Activated CD4-positive, CD25-positive, alpha-beta regulatory T cell treated with anti-CD3 and anti-CD28 coated beads, Interleukin-2, amount 50 U/mL, for 16 hours (primary cell): ENCODE results near the gene ZNF580.

Source experiments
- DNase-seq: peaks from one replicate; pipeline ENCODE4 v3.0.0-alpha.2; 2020; ENCODE audit warnings: low read depth, low spot score

Gene ZNF580, protein sequence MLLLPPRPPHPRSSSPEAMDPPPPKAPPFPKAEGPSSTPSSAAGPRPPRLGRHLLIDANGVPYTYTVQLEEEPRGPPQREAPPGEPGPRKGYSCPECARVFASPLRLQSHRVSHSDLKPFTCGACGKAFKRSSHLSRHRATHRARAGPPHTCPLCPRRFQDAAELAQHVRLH

DNA sequence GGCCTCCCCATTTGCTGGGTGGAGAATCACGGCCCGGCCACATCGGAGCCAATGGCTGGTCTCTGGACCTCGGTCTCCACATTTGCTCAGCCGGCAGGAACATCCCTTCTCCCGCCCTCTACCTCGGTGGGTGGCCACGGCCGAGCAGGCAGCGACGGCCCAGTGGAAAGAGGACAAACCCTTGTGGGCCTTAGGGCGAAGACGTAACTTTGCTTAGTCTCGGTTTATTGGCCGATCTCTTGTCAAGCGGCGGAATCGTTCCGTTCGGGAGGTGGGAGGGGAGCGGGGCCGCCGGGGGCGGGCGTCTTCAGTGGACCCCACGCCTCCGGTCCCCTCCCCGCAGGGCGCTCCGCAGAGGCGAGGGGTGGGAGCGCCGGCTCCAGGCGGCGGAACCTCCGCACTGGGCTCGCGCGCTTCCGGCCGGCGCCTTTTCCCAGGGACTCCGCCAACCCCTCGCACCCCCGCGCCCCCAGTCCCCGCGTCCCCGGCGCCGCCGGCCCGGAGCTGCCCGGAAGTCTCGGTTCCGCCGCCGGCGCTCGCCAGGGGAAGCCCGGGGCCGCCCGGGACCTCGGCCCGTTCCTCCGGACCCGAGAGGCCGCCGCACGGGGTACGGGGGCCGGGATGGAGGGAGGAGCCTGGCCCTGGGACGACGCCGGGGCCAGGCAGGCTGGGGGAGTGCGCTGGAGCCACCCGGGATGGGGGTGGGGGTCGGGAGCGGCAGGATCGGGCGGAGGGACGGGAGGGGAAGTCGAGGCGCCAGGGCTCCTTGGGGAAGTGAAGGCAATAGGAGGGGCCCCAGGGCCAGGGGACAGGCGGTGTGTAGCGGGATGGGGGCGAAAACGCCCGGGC is at the start of gene ZNF580:
Gene ZNF580, plus strand, starts transcription at position 426 of the 849 bp plus-strand sequence. CDS start 1,507 bp downstream, outside the sequence.
- no peak for DNase-seq

GRCh38 chr19:55591555-55591954 is 49.2 kb upstream of the ZNF580 start:
- DNase-seq = no peak

DNA sequence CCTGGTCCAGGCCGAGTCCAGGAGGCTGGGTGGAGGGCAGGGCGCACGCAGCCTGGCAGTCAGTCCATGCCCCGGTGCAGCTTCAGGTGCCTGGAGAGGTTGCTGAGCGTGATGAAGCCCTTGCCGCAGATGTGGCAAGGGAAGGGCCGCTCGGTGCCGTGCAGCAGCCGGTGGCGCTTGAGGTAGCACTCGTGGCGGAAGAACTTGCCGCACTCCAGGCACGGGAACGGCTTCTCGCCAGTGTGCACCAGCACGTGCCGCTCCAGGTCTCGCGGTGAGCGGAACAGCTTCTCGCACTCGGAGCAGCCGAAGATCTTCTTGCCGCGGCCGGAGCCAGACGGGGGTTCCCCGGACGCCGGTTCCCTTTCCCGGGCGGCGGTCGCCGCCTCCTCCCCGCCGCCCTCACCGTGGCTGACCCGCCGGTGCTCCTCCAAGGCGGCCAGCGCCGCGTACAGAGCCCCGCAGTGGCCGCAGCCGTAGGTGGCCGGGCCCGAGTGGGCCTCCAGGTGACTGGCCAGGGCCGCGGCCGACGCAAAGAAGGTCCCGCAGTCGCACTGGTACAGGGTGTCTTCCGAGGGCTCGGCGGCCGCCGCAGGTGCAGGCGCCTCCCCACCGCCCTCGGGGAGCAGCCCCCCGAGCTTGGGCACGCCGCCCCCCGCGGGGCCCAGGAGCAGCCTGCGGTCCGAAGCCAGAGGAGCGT is 48.3 kb upstream of the ZNF580 start:
- no peak for DNase-seq

DNA sequence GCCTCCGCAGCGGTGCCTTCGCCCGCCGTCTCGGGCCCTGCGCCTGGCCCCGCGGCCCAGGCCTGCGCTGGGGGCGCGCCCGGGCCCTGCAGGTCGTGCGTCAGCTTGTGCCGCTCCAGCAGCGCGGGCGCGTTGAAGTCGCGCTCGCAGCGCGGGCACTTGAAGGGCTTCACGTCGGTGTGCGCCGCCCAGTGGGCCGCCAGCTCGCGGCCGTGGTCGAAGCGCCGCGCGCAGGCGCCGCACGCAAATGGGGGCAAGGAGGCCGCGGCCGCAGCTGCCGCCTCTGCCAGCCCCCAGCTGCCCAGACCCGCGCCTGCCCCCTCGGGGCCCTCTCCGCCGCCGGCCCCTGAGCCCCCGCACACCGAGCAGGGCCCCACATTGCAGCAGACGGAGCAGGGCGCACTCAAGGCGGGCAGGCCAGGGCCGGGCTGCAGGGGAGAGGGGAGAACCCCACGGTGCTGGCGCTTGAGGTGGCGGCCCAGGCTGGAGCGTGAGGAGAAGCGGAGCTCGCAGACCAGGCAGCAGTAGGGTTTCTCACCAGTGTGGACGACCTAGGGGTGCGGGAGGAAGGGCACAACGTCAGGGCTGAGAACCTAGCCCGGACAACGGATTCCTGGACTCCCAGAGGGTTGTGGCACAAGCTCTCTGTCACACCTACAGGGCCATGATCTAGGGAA is 47.6 kb upstream of the ZNF580 start:
- no peak for DNase-seq

- DNase-seq = no peak
Observed at GRCh38 chr19:55594996-55595545, 45.7 kb upstream of the ZNF580 start.

- no peak for DNase-seq
Observed at GRCh38 chr19:55596304-55596703, 44.5 kb upstream of the ZNF580 start.

DNA sequence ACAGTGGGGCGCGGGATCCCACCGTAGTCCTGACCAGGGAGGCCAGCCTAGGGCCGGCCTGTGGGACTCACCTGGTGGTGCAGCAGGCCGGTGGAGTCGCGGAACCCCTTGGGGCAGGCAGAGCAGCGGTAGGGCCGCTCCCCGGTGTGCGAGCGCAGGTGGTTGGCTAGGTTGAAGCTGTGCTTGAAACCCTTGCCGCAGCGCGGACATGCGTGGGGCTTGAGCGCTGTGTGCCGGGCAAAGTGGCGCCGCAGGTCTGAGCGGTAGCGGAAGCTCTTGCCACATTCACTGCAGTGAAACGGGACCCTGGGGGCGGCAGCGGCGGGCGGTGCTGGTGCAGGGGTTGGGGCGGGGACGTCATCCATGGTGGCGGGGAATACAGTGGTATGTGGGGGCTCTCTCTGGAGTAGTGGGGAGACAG is 43.3 kb upstream of the ZNF580 start:
- DNase-seq = no peak

- no peak for DNase-seq
Observed at GRCh38 chr19:55598034-55598433, 42.8 kb upstream of the ZNF580 start.

DNA sequence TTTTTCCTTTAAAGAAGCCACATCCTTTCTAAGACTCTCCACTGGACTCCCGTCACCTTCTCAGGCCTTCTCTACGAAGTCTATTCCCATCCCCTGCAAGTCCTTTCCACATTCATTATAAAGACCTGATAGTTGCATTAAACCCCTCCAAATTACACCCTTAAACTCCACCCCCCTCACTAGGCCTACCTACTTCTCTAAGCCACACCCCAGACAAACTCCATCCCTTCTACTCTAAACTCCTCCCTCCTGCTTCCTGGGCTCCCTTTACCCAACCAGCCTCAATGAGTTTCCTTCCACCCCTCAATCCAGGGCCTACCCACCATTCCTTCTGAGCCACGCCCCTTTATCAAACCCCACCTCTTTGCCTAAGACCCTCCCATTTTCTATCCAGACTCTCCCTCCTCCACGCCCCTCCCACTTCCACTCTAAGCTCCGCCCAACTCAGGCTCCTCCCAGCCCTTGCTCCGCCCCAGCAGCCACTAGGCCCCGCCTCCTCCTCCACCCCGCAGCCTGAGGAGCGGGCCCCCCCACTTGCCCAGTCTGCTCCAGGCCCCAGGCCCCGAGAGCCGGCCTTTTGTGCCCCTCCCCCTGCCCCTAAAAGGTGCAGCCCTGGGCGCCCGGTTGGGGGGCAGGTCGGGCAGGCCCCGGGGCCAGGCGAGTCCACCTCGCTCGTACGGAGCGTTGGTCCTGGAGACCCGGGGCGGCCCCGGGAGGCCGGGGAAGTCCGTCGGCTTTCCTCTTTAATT is 41.9 kb upstream of the ZNF580 start:
- DNase-seq = peak; percentile 83

DNA sequence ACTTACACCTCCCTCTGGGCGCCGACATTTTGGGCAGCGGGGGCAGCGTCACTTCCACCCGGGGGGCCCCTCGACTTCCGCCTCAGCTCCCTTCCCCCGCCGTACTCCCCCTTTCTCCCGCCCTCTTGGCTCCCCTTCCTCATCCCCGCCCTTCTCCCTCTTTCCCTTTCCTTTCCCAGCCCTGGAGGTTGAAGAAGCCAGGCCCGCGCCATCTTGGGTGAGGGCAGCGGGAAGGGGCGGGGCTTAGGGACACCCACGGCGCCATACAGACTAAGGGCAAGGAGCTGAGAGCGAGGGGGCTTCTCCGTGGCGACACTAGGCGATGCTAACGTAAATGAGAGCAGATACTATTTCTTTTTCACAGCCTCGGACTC is 41.3 kb upstream of the ZNF580 start, which contains the start of gene FIZ1:
Gene FIZ1, minus strand, starts transcription at position 50 of the 374 bp plus-strand sequence. CDS start 1,652 bp downstream, outside the sequence.
- DNase-seq = peak; percentile 93

- peak; percentile 78 for DNase-seq
Observed at GRCh38 chr19:55599842-55600661, 40.8 kb upstream of the ZNF580 start, which contains the start of gene ZNF524. Gene ZNF524, plus strand, starts transcription at chr19:55600288. Its CDS starts 1,825 bp downstream, at chr19:55602113.

DNA sequence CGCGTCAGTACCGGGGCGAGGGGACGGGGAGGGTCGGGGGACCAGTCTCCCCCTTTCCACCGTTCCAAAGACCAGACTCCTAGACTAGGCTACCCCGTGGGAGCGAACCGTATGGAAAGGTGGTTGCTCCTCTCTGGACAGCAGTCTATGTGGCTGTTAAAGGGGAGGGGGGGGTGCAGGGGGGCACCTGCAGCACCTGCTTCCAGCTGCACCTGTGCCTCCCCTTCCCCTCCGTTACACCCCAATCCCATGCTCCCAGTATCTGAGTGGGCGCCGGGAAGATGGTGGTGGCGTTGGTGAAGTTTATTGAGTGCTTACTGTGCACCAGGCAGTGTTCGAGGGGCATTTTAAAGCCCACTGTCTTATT is 40.2 kb upstream of the ZNF580 start:
- DNase-seq = no peak

DNA sequence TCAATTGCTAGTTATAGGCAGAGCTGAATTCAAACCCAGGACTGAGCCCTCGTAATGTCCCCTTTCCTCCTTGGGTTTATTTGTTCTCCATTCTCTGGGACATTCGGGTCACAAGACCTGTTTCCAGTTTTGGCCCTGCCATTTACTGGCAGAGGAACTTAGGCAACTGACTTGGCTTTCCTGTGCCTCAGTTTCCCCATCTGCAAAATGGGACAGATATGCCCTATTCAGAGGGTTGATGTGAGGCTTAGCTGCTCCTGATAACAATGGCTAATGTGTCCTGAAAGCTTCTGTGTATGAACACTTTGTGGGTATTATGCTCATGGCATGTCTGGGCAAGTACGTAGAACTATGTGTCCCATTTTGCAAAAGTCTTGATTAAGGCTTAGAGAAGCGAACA is 39.7 kb upstream of the ZNF580 start:
- DNase-seq = no peak

- no peak for DNase-seq
Observed at GRCh38 chr19:55602104-55603001, 38.4 kb upstream of the ZNF580 start.

- DNase-seq = no peak
Observed at GRCh38 chr19:55603115-55603514, 37.7 kb upstream of the ZNF580 start.

- no peak for DNase-seq
Observed at GRCh38 chr19:55603581-55604292, 37.1 kb upstream of the ZNF580 start.

GRCh38 chr19:55605207-55605636 is 35.6 kb upstream of the ZNF580 start:
- DNase-seq = peak; percentile 95
